K562 (cell line): ENCODE measurements around the gene GTPBP1. TPM values are rescaled to one million over a fixed set of nuclear protein-coding genes. Genes with fewer than 3 reads are reported as not detected.

Source experiments
- ATF3 ChIP-seq, 2 experiments: fragments of 450-650 bp in 1 of 2; sonication (generic) in 1 of 2; formaldehyde crosslinking in 1 of 2; IDR thresholded peaks in 1 of 2; conservative IDR thresholded peaks in 1 of 2; 2 replicates each; pipeline versions ENCODE4 v1.6.1 to v1.8.1; 2016 to 2023; ENCODE audit warnings: mild to moderate bottlenecking in 2 of 2, moderate library complexity in 2 of 2, inconsistent platforms in 1 of 2, missing genetic modification reagents in 1 of 2
- DNMT1 ChIP-seq: fragments of 450-650 bp; IDR thresholded peaks from 2 replicates; pipeline ENCODE4 v1.6.1; 2016; ENCODE audit warnings: antibody characterized with exemption, mild to moderate bottlenecking
- GATA2 ChIP-seq: sonication (generic); formaldehyde crosslinking; IDR thresholded peaks from 2 replicates; pipeline ENCODE4 v1.4.0; 2020; ENCODE audit warnings: mild to moderate bottlenecking, missing genetic modification reagents
- HES1 ChIP-seq: fragments of 450-650 bp; IDR thresholded peaks from 2 replicates; pipeline ENCODE4 v1.6.1; 2016; ENCODE audit warnings: low read depth, mild to moderate bottlenecking, moderate library complexity
- MED1 ChIP-seq: sonication (generic); formaldehyde crosslinking; IDR thresholded peaks from 2 replicates; pipeline ENCODE4 v1.8.1; 2023; ENCODE audit warnings: missing genetic modification reagents, borderline replicate concordance
- MEF2A ChIP-seq: IDR thresholded peaks from 2 replicates; pipeline ENCODE4 v1.6.1; 2011; ENCODE audit warnings: low read depth, mild to moderate bottlenecking, low read length, moderate library complexity; ENCODE audit not compliant: control insufficient read depth
- PKNOX1 ChIP-seq: fragments of 450-650 bp; IDR thresholded peaks from 2 replicates; pipeline ENCODE4 v1.6.1; 2016
- SLC30A9 ChIP-seq: fragments of 250-450 bp; sonication (Bioruptor Pico); IDR thresholded peaks from 2 replicates; pipeline ENCODE4 v1.8.0; 2022; ENCODE audit warnings: mild to moderate bottlenecking, moderate library complexity
- TEAD4 ChIP-seq, 2 experiments: sonication (generic) in 1 of 2; formaldehyde crosslinking in 1 of 2; IDR thresholded peaks; 2 replicates each; pipeline versions ENCODE4 v1.6.1 to v1.8.0; 2012 to 2022; ENCODE audit warnings: borderline replicate concordance in 1 of 2, inconsistent platforms in 1 of 2, low read length in 1 of 2, mild to moderate bottlenecking in 1 of 2, missing genetic modification reagents in 1 of 2
- ZBTB26 ChIP-seq: fragments of 450-650 bp; formaldehyde crosslinking; IDR thresholded peaks from 2 replicates; pipeline ENCODE4 v1.4.0; 2022; ENCODE audit warnings: missing genetic modification characterization
- ZBTB7A ChIP-seq: IDR thresholded peaks from 2 replicates; pipeline ENCODE4 v1.6.1; 2011; ENCODE audit warnings: low read depth, mild to moderate bottlenecking, low read length, moderate library complexity, borderline replicate concordance; ENCODE audit not compliant: control insufficient read depth
- ZNF175 ChIP-seq: fragments of 200-800 bp; sonication (Bioruptor generic); IDR thresholded peaks from 2 replicates; pipeline ENCODE4 v1.6.1; 2016; ENCODE audit warnings: low read depth, mild to moderate bottlenecking, missing genetic modification characterization, missing compliant biosample characterization
- polyA plus RNA-seq, 8 experiments: library from polyadenylated mRNA; depleted of rRNA in 4 of 8; stranded (reverse) in 5 of 8; unstranded in 3 of 8; fragments of >200 nt; fragmentation: Nextera tagmentation in 2 of 8; fragmentation: Illumina TruSeq in 1 of 8; extraction: Ambion mirVana in 2 of 8; extraction: Trizol in 1 of 8; gene quantifications; 2 replicates each; pipeline versions ENCODE4 v1.2.1 to v1.2.3, GENCODE V29; 2011 to 2014; ENCODE audit warnings: inconsistent platforms in 1 of 8, missing spikeins in 1 of 8
- total RNA-seq, 7 experiments: library from RNA; depleted of rRNA in 6 of 7; stranded (reverse); fragments of >200 nt in 6 of 7; fragmentation: Illumina TruSeq in 2 of 7; extraction: Trizol in 2 of 7; gene quantifications; 2 replicates each; pipeline versions ENCODE4 v1.2.1 to v1.2.3, GENCODE V29; 2011 to 2021; ENCODE audit warnings: low replicate concordance in 1 of 7

Gene GTPBP1
- total and polyA plus RNA-seq, 9 of the 15 experiments (the other 6 are each of a cell fraction or from before 2014, with no cell fraction given): 0.83 to 53.2 (median 23.3) TPM

- TF ChIP-seq ATF3 (IDR thresholded peaks at IDR 0.05) (peak; percentile 98), ATF3 (CRISPR knock-in tag; conservative IDR thresholded peaks at IDR 0.05) (peak; percentile 32; the same call in 1 of the 2 replicates), GATA2 (CRISPR knock-in tag) (no peak), HES1 (no peak), ZBTB26 (CRISPR knock-in tag) (no peak), ZBTB7A (peak; percentile 59; the same call in 1 of the 2 replicates), SLC30A9 (CRISPR knock-in tag) (no peak), TEAD4 (IDR thresholded peaks at IDR 0.05; ENCODE audit: low read length) (no peak), TEAD4 (CRISPR knock-in tag; IDR thresholded peaks at IDR 0.05; ENCODE audit: borderline replicate concordance) (no peak), MED1 (no peak; the same call in 1 of the 2 replicates), DNMT1 (no peak), PKNOX1 (no peak), MEF2A (no peak), ZNF175 (0 out of 2 replicates have a peak, but pooled peaks have one; percentile 64)
These were observed 4.7 kb upstream of the GTPBP1 start, which contains the start of gene JOSD1 (continued) for GRCh38 chr22:38700789-38701628.
